HG02970 (cell line): ENCODE measurements around the gene KCNE2.
A peak's percentile ranks its signal among the peaks of the same experiment; 100 is the strongest.
"Not testable (repeated sequence)": the region's sequence is repeated elsewhere in the genome, so short reads cannot be mapped to it uniquely, and the experiment has no call there.

ENCODE experiments used
- ATAC-seq: cut with Tn5 transposase; IDR thresholded peaks from one replicate; pipeline ENCODE4 v1.9.1; 2021; ENCODE audit warnings: mild to moderate bottlenecking, moderate library complexity, moderate number of reproducible peaks; ENCODE audit not compliant: unreplicated experiment, low FRiP score

The KCNE2 gene

DNA sequence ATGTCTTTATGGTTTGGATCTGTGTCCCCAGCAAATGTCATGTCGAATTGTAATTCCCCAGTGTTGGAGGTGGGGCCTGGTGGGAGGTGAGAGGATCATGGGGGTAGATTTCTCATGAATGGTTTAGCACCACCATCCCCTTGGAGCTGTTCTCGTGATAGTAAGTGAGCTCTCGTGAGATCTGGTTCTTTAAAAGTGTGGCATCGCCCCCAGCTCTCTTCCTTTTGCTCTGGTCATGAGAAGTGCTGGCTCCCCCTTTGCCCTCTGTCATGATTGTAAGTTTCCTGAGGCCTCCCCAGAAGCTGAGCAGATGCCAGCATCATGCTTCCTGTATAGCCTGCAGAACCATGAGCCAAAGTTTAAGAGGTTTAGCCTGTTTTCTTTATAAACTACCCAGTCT, 11.2 kb upstream of the KCNE2 start:
- no peak for ATAC-seq

DNA sequence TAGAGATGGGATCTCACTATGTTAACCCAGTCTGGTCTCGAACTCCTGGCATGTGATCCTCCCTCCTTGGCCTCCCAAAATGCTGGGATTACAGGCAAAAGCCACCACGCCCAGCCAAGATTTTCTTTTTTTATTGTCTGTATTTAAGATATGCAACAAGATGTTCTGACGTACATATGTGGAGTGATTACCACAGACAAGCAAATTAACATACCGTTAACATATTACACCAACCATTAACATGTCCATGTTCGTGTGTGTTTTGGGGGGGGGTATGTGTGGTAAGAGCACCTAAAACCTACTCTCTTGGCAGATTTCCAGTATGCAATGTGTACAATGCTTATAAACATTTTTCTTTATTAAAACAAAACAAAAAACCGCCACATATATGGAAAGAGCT, 10.6 kb upstream of the KCNE2 start:
- ATAC-seq: no peak

DNA sequence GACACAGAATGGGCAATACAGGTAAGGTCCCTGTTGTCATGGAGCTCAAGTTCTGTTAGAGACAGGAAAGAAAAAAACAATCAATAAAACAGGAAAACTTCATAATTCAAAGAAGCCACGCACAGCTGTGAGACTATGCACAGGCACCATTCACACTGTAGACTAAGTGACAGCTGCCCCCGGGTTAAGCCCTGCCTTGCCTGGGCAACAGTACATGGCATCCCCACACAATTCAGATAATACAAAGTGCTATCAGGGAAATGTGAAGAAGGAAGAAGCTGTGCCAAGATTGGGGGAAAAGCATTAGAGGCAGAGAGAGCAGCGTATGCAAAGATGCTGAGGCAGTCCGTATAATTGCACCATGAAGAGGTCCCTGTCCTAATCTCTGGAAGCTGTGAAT, 9.0 kb upstream of the KCNE2 start:
- ATAC-seq: no peak

DNA sequence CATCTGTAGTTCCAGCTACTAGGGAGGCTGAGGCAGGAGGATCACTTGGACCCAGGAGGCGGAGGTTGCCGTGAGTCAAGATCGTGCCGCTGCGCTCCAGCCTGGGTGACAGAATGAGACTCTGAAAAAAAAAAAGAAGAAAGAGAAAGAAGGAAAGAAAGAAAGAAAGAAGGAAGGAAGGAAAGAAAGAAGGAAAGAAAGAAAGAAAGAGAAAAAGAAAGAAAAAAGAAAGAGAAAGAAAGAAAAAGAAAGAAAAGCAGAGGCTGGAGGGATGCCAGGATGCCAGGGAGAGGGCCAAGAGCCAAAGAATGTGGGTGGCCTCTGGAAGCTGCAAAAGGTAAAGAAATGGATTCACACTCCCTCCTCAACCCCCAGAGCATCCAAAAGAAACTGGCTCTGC, 8.2 kb upstream of the KCNE2 start:
- no peak for ATAC-seq

DNA sequence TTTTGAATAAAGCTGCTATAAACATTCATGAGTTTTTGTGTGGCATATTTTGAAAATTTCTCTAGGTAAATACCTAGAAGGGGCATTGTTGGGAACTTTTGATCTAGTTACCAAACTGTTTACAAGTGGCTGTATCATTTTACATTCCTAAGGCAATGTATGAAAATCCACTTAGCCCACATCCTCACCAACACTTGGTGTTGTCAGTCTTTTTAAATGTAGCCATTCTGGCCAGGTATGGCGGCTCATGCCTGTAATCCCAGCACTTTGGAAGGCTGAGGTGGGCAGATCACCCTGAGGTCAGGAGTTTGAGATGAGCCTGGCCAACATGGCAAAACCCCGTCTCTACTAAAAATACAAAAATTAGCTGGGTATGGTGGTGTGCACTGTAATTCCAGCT, 5.9 kb upstream of the KCNE2 start:
- no peak for ATAC-seq

DNA sequence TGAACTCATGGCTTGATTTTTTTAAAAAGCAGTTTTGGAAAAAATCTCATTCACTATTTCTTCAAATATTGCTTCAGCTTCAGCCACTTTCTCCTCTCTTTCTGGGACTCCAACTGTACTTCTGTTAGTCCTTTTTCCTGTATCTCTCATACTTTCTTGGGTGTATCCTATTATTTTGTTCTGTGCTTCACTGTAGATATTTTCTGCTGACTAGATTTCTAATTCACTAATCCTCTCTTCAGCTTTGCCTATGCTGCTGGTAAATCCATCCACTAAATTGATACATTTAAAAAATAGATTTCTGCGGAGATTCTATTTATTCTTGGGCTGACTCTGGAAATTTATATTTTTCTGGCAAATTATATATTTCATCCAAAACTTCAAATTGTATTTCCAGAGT, 4.9 kb upstream of the KCNE2 start:
- ATAC-seq: no peak

DNA sequence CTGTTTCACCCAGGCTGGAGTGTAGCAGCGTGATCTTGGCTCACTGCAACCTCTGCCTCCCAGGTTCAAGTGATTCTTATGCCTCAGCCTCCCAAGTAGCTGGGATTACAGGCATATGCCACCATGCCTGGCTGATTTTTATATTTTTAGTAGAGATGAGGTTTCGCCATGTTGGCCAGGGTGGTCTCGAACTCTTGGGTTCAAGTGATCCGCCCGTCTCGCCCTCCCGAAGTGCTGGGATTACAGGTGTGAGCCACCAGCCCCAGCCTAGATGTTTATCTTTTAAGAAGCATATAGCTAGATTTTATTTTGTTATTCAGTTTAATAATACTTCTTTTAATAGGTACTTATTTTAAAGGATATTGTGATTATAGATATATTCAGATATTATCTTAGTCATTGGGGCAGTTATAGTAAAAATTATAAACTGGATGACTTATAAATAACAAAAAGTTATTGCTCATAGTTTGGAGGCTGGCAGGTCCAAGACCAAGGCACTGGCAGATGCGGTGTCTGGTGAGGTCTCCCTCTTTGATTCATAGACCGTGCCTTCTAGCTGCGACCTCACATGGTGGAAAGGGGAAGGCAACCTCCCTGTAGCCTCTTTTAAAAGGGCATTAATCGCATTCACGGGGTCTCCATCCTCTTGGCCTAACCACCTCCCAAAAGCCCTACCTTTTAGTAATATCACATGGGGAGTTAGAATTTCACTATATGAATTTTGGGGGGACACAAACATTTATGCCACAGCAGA, 3.1 kb upstream of the KCNE2 start:
- ATAC-seq: no peak

DNA sequence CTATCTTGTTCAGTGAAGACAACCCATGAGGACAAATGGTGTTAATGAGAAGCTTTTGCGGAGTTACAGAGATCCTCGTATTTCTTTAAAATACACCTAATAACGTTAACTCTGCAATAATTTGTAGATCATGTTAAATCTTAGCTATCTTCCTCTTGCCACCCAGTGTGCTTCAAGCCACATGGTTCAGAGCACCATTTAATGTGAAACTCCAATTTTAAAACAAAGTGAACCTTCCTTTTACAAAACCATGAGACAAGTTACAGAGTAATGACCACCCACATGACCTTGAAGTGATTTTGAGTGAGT, 1.7 kb upstream of the KCNE2 start:
- no peak for ATAC-seq

DNA sequence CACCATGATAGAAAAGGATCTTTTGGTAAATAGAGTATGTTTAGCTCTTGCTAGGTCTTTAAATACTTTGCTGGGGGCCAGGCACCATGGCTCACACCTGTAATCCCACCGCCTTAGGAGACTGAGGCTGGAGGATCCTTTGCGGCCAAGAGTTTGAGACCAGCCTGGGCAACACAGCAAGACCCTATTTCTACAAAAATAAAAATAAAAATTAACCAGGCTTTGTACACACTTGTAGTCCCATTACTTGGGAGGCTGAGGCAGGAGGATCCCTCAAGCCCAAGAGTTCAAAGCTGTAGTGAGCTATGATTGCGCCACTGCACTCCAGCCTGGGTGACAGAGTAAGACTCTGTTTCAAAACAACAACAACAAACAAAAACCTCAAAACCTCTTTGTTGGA, 1.1 kb upstream of the KCNE2 start:
- ATAC-seq: no peak

DNA sequence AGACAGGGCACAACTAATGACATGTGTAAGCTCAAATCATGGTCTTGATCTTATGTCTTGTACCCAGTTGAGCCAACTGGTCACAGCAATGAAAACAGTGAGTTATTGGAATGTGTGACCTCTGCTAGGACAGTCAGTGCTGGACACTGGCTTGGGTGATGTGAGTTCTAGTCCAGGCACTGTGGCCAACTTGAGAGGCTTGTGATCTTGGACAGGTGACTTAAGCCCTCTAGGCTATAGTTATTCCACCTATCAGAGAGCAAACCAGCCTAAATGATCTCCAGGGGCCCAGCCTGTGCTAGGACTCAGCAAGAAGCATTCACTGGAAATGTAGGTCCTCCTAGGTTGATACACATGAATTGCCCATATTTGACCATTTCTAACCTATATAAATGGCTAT, 1.1 kb downstream of the KCNE2 start:
- no peak for ATAC-seq

DNA sequence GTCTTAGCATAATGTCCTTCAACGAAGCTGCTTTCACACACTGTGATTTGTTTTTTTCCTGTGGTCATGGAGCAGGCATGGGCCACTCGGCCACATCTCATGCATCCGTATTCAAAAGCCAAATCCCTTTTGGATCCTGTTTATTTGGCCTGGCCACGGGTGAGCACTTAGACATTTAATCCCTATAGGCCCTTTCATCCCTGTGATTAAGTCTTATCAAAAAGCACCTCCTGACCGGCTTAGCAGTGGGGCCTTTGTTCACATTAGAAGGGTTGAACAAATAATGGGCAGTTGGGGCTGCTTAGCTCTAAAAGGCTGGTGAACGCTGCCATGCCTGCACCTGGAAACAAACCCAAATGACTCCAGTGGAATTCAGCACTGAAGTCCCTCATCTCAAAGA, 2.0 kb downstream of the KCNE2 start:
- no peak for ATAC-seq

DNA sequence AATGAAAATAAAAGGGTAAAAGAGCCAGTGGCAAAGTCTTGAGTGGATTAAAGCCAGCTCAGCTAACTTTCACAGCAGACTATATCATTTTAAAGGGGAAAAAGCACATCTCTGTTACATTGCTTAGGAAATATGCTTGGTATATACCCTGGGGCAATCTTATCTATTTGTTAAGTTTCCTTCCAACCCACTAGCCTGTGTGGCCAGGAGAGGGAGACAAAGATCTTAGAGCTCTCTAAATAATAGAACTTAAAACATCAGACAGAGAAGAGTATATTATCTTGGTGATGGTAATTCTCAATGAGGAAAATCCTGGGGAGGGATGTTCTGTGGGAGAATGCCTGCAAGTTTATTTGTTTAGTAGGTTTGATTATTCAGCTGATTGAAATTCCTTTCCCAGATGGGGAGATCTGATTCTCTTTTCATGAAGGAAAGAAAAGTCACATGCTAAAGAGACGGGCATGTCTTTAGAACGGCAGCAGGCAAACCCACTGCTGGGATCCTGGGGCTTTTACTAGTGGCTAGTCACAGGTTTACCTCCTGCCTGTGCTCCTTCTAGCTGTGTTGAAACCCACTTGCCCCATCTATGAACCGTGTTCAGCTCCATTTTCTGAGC, 3.6 kb downstream of the KCNE2 start:
- ATAC-seq: no peak

DNA sequence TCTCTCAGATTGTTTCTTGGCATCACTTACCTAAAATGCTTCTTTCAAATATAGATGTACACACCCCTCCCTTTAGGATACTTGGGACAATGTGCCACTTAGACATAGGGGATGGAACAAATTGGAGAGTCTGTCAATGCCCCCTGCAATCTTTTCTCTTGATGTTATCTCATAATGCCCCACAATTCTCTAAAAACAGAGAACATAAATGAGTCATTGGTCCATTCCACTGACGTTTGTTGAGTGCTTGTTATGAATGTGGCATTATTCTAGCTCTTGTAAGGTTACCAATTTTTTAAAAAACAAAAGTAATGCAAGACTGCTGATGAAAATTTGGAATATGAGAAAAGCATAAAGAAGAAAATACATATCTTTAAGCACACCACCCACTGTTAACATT, 5.9 kb downstream of the KCNE2 start:
- ATAC-seq: no peak

DNA sequence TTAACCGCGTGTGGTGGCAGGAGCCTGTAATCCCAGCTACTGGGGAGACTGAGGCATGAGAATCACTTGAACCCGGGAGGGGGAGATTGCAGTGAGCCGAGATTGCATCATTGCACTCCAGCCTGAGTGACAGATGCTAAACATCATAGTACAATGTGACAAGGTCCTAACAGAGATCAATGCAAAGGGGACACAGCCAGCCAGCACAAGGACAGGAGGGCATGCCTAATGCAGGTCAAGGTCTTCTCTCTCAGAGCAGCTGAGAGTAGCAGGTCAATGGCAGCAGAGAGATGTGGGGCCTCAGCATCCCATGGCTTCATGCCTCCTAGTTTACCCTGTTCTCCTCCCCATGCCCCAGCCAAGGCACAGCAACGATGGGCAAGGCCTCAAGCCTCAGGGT, 8.5 kb downstream of the KCNE2 start:
- no peak for ATAC-seq

DNA sequence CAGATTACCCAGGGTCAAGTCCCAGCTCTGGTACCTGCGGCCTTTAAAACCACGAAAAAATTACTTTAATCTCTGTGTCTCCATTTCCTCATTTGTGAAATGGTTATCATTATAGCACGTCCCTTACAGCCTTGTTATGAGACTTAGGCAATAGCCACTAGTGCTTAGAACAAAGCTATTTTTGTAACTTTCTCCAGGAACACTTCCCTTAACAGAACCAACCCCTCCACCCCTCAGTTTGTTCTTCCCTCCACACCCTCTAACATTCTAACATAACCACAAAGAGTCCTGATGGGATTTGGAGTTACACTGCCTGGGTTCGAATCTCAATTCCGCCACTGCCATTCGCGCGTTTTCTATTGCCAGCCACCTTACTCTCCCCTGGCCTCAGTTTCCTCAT, 10.7 kb downstream of the KCNE2 start:
- not testable (repeated sequence) for ATAC-seq

DNA sequence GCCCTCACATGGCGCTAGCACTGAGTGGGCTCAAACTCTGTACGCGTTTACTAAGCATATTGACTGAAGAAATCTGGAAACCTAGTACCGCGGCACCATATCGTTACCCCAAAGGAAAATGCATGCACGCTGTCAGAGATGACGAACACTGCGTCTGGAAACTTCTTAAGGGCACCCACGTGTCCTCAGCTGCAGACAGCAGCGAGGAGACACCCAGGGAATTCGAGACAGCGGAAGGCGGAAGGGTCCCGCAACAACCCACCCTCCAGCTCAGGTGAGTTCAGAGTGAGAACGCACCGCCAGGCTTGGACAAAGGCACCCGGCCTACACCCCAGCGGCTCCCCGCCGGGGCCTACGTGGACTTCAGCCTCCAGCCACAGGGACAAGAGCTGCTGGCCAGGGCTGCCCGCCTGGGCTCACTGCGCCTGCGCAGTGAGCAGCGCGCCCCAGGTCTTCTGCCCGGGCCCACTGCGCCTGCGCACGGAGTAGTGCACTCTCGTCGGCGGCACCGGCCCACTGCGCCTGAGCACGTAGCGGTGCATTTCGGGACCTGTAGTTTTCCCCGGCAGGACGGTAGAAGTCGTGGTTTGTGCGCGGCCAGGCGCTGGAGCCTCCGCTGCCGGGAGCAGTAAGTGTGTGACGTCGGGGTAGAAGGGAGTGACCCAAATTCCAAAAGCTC, 11.3 kb downstream of the KCNE2 start, which contains the start of gene SMIM11:
SMIM11 (plus strand) TSS at position 568 of the 679 bp plus-strand sequence. CDS start 3,998 bp downstream, outside the sequence.
- ATAC-seq: peak; percentile 93

DNA sequence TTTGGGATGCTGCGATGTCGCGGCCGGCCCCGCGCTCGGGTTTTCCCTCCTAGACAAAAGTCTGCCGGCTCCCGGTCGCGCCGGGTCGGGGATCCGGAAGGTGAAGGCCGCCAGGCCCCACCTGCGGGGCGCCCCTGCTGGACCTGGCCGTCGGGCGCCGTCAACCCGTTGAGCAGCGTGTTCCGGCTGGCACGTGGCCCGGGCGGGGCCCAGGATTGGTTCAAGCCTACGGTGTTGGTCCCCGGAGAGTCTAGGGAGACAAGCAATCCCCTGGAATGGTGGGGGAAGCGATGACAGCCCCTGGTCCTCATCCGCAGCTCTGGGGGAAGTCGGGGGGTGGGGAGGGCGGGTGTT, 11.8 kb downstream of the KCNE2 start:
- ATAC-seq: peak; percentile 65

DNA sequence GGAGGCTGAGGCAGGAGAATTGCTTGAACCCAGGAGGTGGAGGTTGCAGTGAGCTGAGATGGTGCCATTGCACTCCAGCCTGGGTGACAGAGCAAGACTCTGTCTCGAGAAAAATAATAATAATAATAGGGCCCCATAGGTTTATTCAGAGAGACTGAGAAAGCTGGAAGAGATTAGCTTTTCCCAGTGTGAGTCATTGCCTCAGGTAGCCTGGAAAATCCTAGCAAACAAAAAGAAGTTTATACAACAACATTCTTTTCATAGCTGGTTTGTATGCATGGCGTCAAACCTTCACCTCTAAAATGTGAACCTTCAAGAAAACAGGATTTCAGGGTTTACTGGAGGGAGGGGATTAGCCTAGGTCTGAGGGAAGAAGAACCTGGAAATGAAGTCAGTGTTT, 19.3 kb downstream of the KCNE2 start:
- ATAC-seq: not testable (repeated sequence)

DNA sequence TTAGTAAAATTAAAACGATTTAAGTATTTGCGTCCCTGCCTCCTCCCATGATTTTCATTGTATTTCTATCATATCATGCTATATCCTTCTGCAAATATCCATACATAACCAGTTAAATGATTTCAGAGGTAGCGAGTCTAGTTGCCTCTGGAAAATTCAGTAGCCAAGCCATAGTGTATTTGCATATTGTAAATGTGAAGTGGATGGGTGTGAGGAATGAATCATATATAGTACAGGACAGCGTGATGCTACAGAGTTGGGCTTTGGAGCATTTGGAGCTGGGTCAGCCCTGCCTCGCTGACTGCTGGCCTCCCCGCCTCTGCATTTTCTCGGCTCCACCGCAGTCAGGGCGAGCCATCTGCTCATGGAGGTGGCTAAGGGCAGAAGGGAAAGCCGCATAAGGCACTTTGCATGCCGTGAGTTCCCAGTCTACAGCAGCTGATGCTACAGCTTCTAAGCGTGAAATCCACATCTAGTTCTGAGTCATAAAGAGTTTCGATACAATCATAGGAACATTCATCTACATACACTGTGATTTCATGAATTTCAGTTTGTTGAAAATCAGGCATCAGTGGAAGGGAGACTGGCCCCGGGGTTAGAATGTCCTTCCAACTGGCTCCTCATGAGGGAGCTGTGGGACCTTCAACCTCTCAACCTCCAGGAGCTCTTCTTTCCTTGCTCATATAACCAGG, 20.1 kb downstream of the KCNE2 start:
- ATAC-seq: not testable (repeated sequence)

DNA sequence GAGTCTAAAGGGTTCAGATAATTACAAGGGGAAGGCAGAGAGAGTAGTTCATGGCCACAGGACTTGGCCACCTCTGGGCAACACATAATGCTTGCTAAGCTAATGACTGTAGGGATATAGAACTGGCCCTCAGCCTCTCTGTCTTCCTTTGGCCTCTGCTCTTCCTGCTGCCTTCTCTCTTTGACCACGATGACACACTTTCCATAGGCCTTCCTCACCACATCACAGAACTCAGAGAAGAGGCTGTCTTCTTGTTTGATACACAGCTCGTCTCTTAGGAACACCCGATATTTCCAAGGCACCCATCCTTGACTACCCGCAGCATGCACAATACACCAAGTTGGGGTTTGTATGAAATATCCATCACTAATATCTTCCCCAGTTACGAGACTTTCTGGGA, 36.7 kb downstream of the KCNE2 start:
- not testable (repeated sequence) for ATAC-seq

DNA sequence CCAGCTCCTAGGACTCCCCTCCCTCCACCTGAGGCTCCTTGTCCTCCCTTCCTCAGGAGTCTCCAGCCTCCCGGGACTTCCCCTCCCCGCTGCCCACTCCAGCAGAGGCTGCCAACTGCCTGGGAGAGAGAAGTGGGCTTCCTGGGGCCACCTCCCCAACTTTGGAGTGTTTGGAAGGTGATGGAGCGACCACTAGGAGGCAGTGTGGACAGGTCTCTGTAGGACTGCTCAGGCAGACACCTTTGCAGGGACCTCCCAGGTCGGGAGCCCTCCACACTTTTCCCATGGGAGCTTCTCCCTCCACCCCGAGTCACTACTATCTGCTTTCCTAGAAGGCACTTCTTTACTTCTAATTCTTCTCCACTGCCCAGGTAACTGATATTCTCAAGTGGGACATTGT, 40.9 kb downstream of the KCNE2 start:
- not testable (repeated sequence) for ATAC-seq
